HG03039 (cell line): ENCODE measurements around the gene CCPG1.

ENCODE experiments used
- ATAC-seq: cut with Tn5 transposase; IDR thresholded peaks from one replicate; pipeline ENCODE4 v1.9.1; 2021; ENCODE audit warnings: mild to moderate bottlenecking, moderate library complexity; ENCODE audit not compliant: unreplicated experiment

Gene CCPG1

GRCh38 chr15:55389264-55389607 is 18.9 kb downstream of the CCPG1 start:
- ATAC-seq, result no peak

- no peak for ATAC-seq
Observed at GRCh38 chr15:55387027-55387426, 21.1 kb downstream of the CCPG1 start.

GRCh38 chr15:55383687-55384086 is 24.5 kb downstream of the CCPG1 start:
- no peak for ATAC-seq

- ATAC-seq, result no peak
Observed at GRCh38 chr15:55381595-55381994, 26.6 kb downstream of the CCPG1 start.

- no peak for ATAC-seq
Observed at GRCh38 chr15:55379095-55379494, 29.1 kb downstream of the CCPG1 start.

GRCh38 chr15:55372701-55373440 is 35.3 kb downstream of the CCPG1 start:
- no peak for ATAC-seq

GRCh38 chr15:55366981-55367380 is 41.2 kb downstream of the CCPG1 start:
- ATAC-seq, result no peak

- ATAC-seq, result no peak
Observed at GRCh38 chr15:55362641-55363040, 45.5 kb downstream of the CCPG1 start.

GRCh38 chr15:55361048-55361447 is 47.1 kb downstream of the CCPG1 start:
- no peak for ATAC-seq

- no peak for ATAC-seq
Observed at GRCh38 chr15:55360256-55360655, 47.9 kb downstream of the CCPG1 start.

GRCh38 chr15:55358471-55358870 is 49.7 kb downstream of the CCPG1 start:
- no peak for ATAC-seq

- ATAC-seq, result no peak
Observed at GRCh38 chr15:55357774-55358173, 50.4 kb downstream of the CCPG1 start.

- no peak for ATAC-seq
Observed at GRCh38 chr15:55356985-55357585, 51.1 kb downstream of the CCPG1 start.

GRCh38 chr15:55353025-55353424 is 55.1 kb downstream of the CCPG1 start:
- no peak for ATAC-seq

- no peak for ATAC-seq
Observed at GRCh38 chr15:55349282-55349681, 58.9 kb downstream of the CCPG1 start.

- ATAC-seq, result no peak
Observed at GRCh38 chr15:55348281-55348778, 59.8 kb downstream of the CCPG1 start.

GRCh38 chr15:55344206-55344605 is 64.0 kb downstream of the CCPG1 start:
- ATAC-seq, result no peak

GRCh38 chr15:55343168-55343567 is 65.0 kb downstream of the CCPG1 start:
- ATAC-seq, result no peak

GRCh38 chr15:55337160-55337559 is 71.0 kb downstream of the CCPG1 start:
- ATAC-seq, result no peak

- no peak for ATAC-seq
Observed at GRCh38 chr15:55334997-55335396, 73.2 kb downstream of the CCPG1 start.

GRCh38 chr15:55334371-55334770 is 73.8 kb downstream of the CCPG1 start:
- ATAC-seq, result no peak

GRCh38 chr15:55327387-55327786 is 80.8 kb downstream of the CCPG1 start:
- ATAC-seq, result no peak

GRCh38 chr15:55322467-55322866 is 85.7 kb downstream of the CCPG1 start:
- ATAC-seq, result no peak
